ENCODE measurements around the gene PLEKHH1. TPM values are rescaled to one million over a fixed set of nuclear protein-coding genes. Genes with fewer than 3 reads are reported as not detected.

Gene PLEKHH1
- polyA plus RNA-seq, 1 donor from 2014 or later = 34.1 TPM

DNA sequence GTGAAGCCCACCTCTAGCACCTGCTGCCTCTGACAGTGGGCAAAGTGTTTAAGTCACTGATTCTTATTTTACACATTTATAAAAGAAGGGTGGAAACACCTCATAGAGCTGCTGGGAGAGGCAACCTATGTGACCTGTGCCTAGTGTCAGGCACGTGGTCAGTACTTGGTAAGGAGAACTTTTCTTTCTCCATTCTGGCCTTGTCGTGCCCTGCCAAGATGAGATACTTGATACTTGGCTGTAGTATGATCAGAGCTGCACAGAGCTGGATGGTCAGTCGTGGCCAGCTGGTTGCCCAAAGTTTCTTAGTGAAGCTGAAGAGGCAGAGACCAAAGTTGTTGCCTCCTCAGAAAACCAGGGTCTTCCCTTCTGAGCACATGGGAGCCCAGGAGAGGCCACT, 24.6 kb downstream of the PLEKHH1 start:
- H3K9me3 ChIP-seq (ENCODE audit: low read length) = no peaks in the 10 kb centered on the region

GRCh38 chr14:67559639-67560038, 26.5 kb downstream of the PLEKHH1 start:
- Histone ChIP-seq H3K36me3 (ENCODE audit: insufficient read depth, low read length) (peaks cover 4% of the 10 kb centered on the region), H3K27ac (ENCODE audit: low read length) (no peak overlapping the region), H3F3A (ENCODE audit: insufficient read depth, low read length, poor library complexity, severe bottlenecking) (no peaks in the 10 kb centered on the region), H3K9me3 (ENCODE audit: low read length) (no peaks in the 10 kb centered on the region), H3K4me2 (ENCODE audit: low read length) (no peak overlapping the region), H2AFZ (ENCODE audit: low read depth, low read length) (no peak overlapping the region), H3K4me3 (ENCODE audit: low read length) (no peak overlapping the region), H3K9me2 (ENCODE audit: insufficient read depth, low read length) (no peaks in the 10 kb centered on the region), H3K27me3 (ENCODE audit: insufficient read depth, low read depth, low read length) (no peaks in the 10 kb centered on the region), H3K79me2 (replicated peaks; ENCODE audit: insufficient read depth, low read length) (no peaks in the 10 kb centered on the region), H4K20me1 (ENCODE audit: insufficient read depth) (no peaks in the 10 kb centered on the region), H3K9ac (ENCODE audit: low read length) (no peak overlapping the region)
- TF ChIP-seq MXI1 (conservative IDR thresholded peaks at IDR 0.05; ENCODE audit: poor library complexity, severe bottlenecking) (no peak), REST (IDR thresholded peaks at IDR 0.05; ENCODE audit: borderline replicate concordance) (no peak), EZH2 (IDR thresholded peaks at IDR 0.05; ENCODE audit: borderline replicate concordance, insufficient read depth, low read length, poor library complexity, severe bottlenecking) (no peak), RAD21 (conservative IDR thresholded peaks at IDR 0.05) (no peak), EP300 (conservative IDR thresholded peaks at IDR 0.05; ENCODE audit: poor library complexity, severe bottlenecking) (no peak), POLR2AphosphoS5 (IDR thresholded peaks at IDR 0.05) (no peak), TAF1 (IDR thresholded peaks at IDR 0.05; ENCODE audit: low read depth) (no peak), SMC3 (conservative IDR thresholded peaks at IDR 0.05; ENCODE audit: poor library complexity) (no peak)

More for the DNA sequence above, 24.6 kb downstream of the PLEKHH1 start:
- H3K9ac ChIP-seq (ENCODE audit: low read length) = no peak overlapping the region
- H3K27me3 ChIP-seq (ENCODE audit: insufficient read depth, low read depth, low read length) = no peaks in the 10 kb centered on the region
- no peak overlapping the region for H3K4me2 ChIP-seq (ENCODE audit: low read length)
- no peak overlapping the region for H2AFZ ChIP-seq (ENCODE audit: low read depth, low read length)
- H3K27ac ChIP-seq (ENCODE audit: low read length) = no peak overlapping the region
- no peaks in the 10 kb centered on the region for H3K79me2 ChIP-seq (replicated peaks; ENCODE audit: insufficient read depth, low read length)
- H3K36me3 ChIP-seq (ENCODE audit: insufficient read depth, low read length) = peaks cover 4% of the 10 kb centered on the region
- H3F3A ChIP-seq (ENCODE audit: insufficient read depth, low read length, poor library complexity, severe bottlenecking) = no peaks in the 10 kb centered on the region
- no peaks in the 10 kb centered on the region for H4K20me1 ChIP-seq (ENCODE audit: insufficient read depth)
- no peaks in the 10 kb centered on the region for H3K9me2 ChIP-seq (ENCODE audit: insufficient read depth, low read length)
- H3K4me3 ChIP-seq (ENCODE audit: low read length) = no peak overlapping the region
- TF ChIP-seq EZH2 (IDR thresholded peaks at IDR 0.05; ENCODE audit: borderline replicate concordance, insufficient read depth, low read length, poor library complexity, severe bottlenecking) = no peak
- no peak for TF ChIP-seq CTCF (IDR thresholded peaks at IDR 0.05; ENCODE audit: poor library complexity, severe bottlenecking)
- TF ChIP-seq SMC3 (conservative IDR thresholded peaks at IDR 0.05; ENCODE audit: poor library complexity) = no peak
- TF ChIP-seq POLR2AphosphoS5 (IDR thresholded peaks at IDR 0.05) = no peak
- TF ChIP-seq MXI1 (conservative IDR thresholded peaks at IDR 0.05; ENCODE audit: poor library complexity, severe bottlenecking) = no peak
- no peak for TF ChIP-seq TAF1 (IDR thresholded peaks at IDR 0.05; ENCODE audit: low read depth)
- no peak for TF ChIP-seq REST (IDR thresholded peaks at IDR 0.05; ENCODE audit: borderline replicate concordance)
- TF ChIP-seq RAD21 (conservative IDR thresholded peaks at IDR 0.05) = no peak
- no peak for TF ChIP-seq EP300 (conservative IDR thresholded peaks at IDR 0.05; ENCODE audit: poor library complexity, severe bottlenecking)

All from neural cell (in vitro differentiated cells).